ENCODE results near the gene CCDC92. TPM values are rescaled to one million over a fixed set of nuclear protein-coding genes. Genes with fewer than 3 reads are reported as not detected.

Gene CCDC92
- polyA plus RNA-seq, 1 of the 3 experiments (the other 2 are of a cell fraction), result 53.5 TPM

GRCh38 chr12:123895451-123895850 lies 77.2 kb downstream of the CCDC92 start:
- DNase-seq, result no peak
- no peaks in the 10 kb centered on the region for H4K20me1 ChIP-seq (ENCODE audit: insufficient read depth)
- no peaks in the 10 kb centered on the region for H3K9me2 ChIP-seq
- H3K4me3 ChIP-seq (ENCODE audit: low read depth in 2 of 2, low read length in 1 of 2), result no peak overlapping the region
- ChIA-PET POLR2A (no interaction called here), CTCF (interaction anchor here (1.4 kb wide), 1 partner anchor 10 kb away, joined by 5 read pairs; no protein-coding TSS in a partner anchor)
- H3K4me1 ChIP-seq (ENCODE audit: control insufficient read depth in 1 of 2, insufficient read depth in 2 of 2, low read depth in 1 of 2, low read length in 1 of 2), result 0 out of 4 replicates have a peak, but pooled peaks cover 0 to 5% of the 10 kb centered on the region in 2 experiments
- no peaks in the 10 kb centered on the region; the same call in 1 of the 2 replicates for H3K27me3 ChIP-seq (ENCODE audit: insufficient read depth)
- H3K9me3 ChIP-seq, result no peaks in the 10 kb centered on the region
- TF ChIP-seq CTCF (IDR thresholded peaks at IDR 0.05) (no peak), SMC3 (IDR thresholded peaks at IDR 0.05; ENCODE audit: low read depth, low read length) (no peak), CHD2 (IDR thresholded peaks at IDR 0.05; ENCODE audit: low read length, partially characterized antibody) (no peak), REST (IDR thresholded peaks at IDR 0.05; ENCODE audit: low read depth, low read length) (no peak), IRF3 (IDR thresholded peaks at IDR 0.05; ENCODE audit: low read depth, low read length) (no peak), GATA2 (CRISPR knock-in tag; IDR thresholded peaks at IDR 0.05) (no peak), ELF1 (IDR thresholded peaks at IDR 0.05) (no peak), POLR2AphosphoS5 (IDR thresholded peaks at IDR 0.05; ENCODE audit: low read depth, low read length) (no peak), ZBTB33 (IDR thresholded peaks at IDR 0.05; ENCODE audit: borderline replicate concordance, low read depth) (no peak), SIN3A (IDR thresholded peaks at IDR 0.05; ENCODE audit: borderline replicate concordance, low read depth, low read length) (no peak), RAD21 (IDR thresholded peaks at IDR 0.05; ENCODE audit: low read length) (no peak), TEAD4 (IDR thresholded peaks at IDR 0.05; ENCODE audit: borderline replicate concordance, insufficient read depth) (no peak), GABPA (IDR thresholded peaks at IDR 0.05; ENCODE audit: low read depth) (no peak), MAX (IDR thresholded peaks at IDR 0.05; ENCODE audit: low read depth) (no peak)
- no peaks in the 10 kb centered on the region for H3K36me3 ChIP-seq (replicated peaks in 1 of 2; ENCODE audit: control insufficient read depth in 1 of 2, insufficient read depth in 2 of 2, low read length in 1 of 2)
- H3K9ac ChIP-seq, result no peak overlapping the region
- no peak overlapping the region for H3K27ac ChIP-seq (ENCODE audit: low read depth in 2 of 2, low read length in 1 of 2)
- H3K4me2 ChIP-seq, result no peak overlapping the region
- no peak overlapping the region for H2AFZ ChIP-seq (ENCODE audit: low read depth)
- 81% methylated on average over 8 of the region's 8 CpGs for WGBS (ENCODE audit: low lambda C conversion rate)
- H3K79me2 ChIP-seq (ENCODE audit: insufficient read depth), result no peaks in the 10 kb centered on the region
- H3F3A ChIP-seq (replicated peaks; ENCODE audit: insufficient read depth), result no peaks in the 10 kb centered on the region

All from SK-N-SH (cell line).